ENCODE measurements around the gene GNPDA1.
"Not testable (repeated sequence)": the region's sequence is repeated elsewhere in the genome, so short reads cannot be mapped to it uniquely, and the experiment has no call there.

Gene GNPDA1

GRCh38 chr5:142048272-142048671 lies 35.4 kb upstream of the GNPDA1 start:
- DNase-seq (ENCODE audit: low read depth): no peak
- TF ChIP-seq CTCF (IDR thresholded peaks at IDR 0.05; ENCODE audit: low read length, missing control alignments): no peak
- H3K4me3 ChIP-seq (replicated peaks; ENCODE audit: low read depth, low read length): no peak overlapping the region

- DNase-seq (ENCODE audit: low read depth): no peak
- no peak overlapping the region for H3K4me3 ChIP-seq (replicated peaks; ENCODE audit: low read depth, low read length)
- TF ChIP-seq CTCF (IDR thresholded peaks at IDR 0.05; ENCODE audit: low read length, missing control alignments): no peak
These were observed 33.4 kb upstream of the GNPDA1 start for GRCh38 chr5:142046191-142046590.

GRCh38 chr5:142040881-142041280 lies 28.1 kb upstream of the GNPDA1 start:
- DNase-seq (ENCODE audit: low read depth); H3K4me3 ChIP-seq (replicated peaks; ENCODE audit: low read depth, low read length): not testable (repeated sequence)

GRCh38 chr5:142040285-142040684 lies 27.5 kb upstream of the GNPDA1 start:
- no peak overlapping the region for H3K4me3 ChIP-seq (replicated peaks; ENCODE audit: low read depth, low read length)
- no peak for DNase-seq (ENCODE audit: low read depth)
- TF ChIP-seq CTCF (IDR thresholded peaks at IDR 0.05; ENCODE audit: low read length, missing control alignments): no peak

- DNase-seq (ENCODE audit: low read depth): no peak
- TF ChIP-seq CTCF (IDR thresholded peaks at IDR 0.05; ENCODE audit: low read length, missing control alignments): no peak
- H3K4me3 ChIP-seq (replicated peaks; ENCODE audit: low read depth, low read length): no peak overlapping the region
These were observed 25.9 kb upstream of the GNPDA1 start for GRCh38 chr5:142038735-142039134.

- not testable (repeated sequence) for H3K4me3 ChIP-seq (replicated peaks; ENCODE audit: low read depth, low read length); DNase-seq (ENCODE audit: low read depth)
These were observed 24.8 kb upstream of the GNPDA1 start for GRCh38 chr5:142037599-142037998.

- TF ChIP-seq CTCF (IDR thresholded peaks at IDR 0.05; ENCODE audit: low read length, missing control alignments): no peak
- no peak for DNase-seq (ENCODE audit: low read depth)
- no peak overlapping the region for H3K4me3 ChIP-seq (replicated peaks; ENCODE audit: low read depth, low read length)
These were observed 24.1 kb upstream of the GNPDA1 start for GRCh38 chr5:142036918-142037317.

- TF ChIP-seq CTCF (IDR thresholded peaks at IDR 0.05; ENCODE audit: low read length, missing control alignments): no peak
- no peak overlapping the region for H3K4me3 ChIP-seq (replicated peaks; ENCODE audit: low read depth, low read length)
- no peak for DNase-seq (ENCODE audit: low read depth)
These were observed 22.2 kb upstream of the GNPDA1 start for GRCh38 chr5:142034994-142035393.

- DNase-seq (ENCODE audit: low read depth): not testable (repeated sequence)
These were observed 21.1 kb upstream of the GNPDA1 start for GRCh38 chr5:142033632-142034567.

More at GRCh38 chr5:142033632-142034567, 21.1 kb upstream of the GNPDA1 start:
- not testable (repeated sequence) for H3K4me3 ChIP-seq (replicated peaks; ENCODE audit: low read depth, low read length)

Measured in fibroblast of pulmonary artery (primary cell).